WERI-Rb-1 (cell line): ENCODE measurements around the gene IL18BP.

Source experiments
- DNase-seq: peaks from one replicate; pipeline ENCODE4 v3.0.0-alpha.2; 2020
- H3K27ac ChIP-seq: fragments of 250-450 bp; sonication (Bioruptor Pico); 2 replicates; pipeline ENCODE4 v1.5.1; 2020; ENCODE audit warnings: mild to moderate bottlenecking, moderate library complexity
- H3K27me3 ChIP-seq: fragments of 250-450 bp; sonication (Bioruptor Pico); 2 replicates; pipeline ENCODE4 v1.5.1; 2021; ENCODE audit warnings: mild to moderate bottlenecking, low read depth, moderate library complexity; ENCODE audit not compliant: insufficient read depth, severe bottlenecking
- H3K36me3 ChIP-seq: fragments of 250-450 bp; sonication (Bioruptor Pico); 2 replicates; pipeline ENCODE4 v1.5.1; 2020; ENCODE audit warnings: mild to moderate bottlenecking, moderate library complexity
- H3K4me3 ChIP-seq: 2 replicates; pipeline ENCODE4 v1.5.1; 2011; ENCODE audit warnings: low read depth, mild to moderate bottlenecking, control low read depth, low read length
- H3K9me3 ChIP-seq: fragments of 250-450 bp; sonication (Bioruptor Pico); 2 replicates; pipeline ENCODE4 v1.5.1; 2021; ENCODE audit warnings: mild to moderate bottlenecking, moderate library complexity; ENCODE audit not compliant: severe bottlenecking
- TF ChIP-seq, protein P1 (sequence below): IDR thresholded peaks from 2 replicates; pipeline ENCODE4 v1.5.1; 2011; ENCODE audit warnings: low read depth, mild to moderate bottlenecking, control low read depth, inconsistent platforms, low read length

IL18BP gene

GRCh38 chr11:71998649-71999310, at the start of gene IL18BP:
IL18BP (plus strand) TSS chr11:71998909; CDS start chr11:71999985, 1,076 bp downstream.
- Histone ChIP-seq H3K27me3 (no peaks in the 10 kb centered on the region), H3K27ac (no peak within 1 kb of the TSS), H3K9me3 (no peaks in the 10 kb centered on the region), H3K4me3 (no peak within 1 kb of the TSS), H3K36me3 (peaks cover 37% of the 10 kb centered on the region)
- DNase-seq: no peak
- TF ChIP-seq, protein P1, sequence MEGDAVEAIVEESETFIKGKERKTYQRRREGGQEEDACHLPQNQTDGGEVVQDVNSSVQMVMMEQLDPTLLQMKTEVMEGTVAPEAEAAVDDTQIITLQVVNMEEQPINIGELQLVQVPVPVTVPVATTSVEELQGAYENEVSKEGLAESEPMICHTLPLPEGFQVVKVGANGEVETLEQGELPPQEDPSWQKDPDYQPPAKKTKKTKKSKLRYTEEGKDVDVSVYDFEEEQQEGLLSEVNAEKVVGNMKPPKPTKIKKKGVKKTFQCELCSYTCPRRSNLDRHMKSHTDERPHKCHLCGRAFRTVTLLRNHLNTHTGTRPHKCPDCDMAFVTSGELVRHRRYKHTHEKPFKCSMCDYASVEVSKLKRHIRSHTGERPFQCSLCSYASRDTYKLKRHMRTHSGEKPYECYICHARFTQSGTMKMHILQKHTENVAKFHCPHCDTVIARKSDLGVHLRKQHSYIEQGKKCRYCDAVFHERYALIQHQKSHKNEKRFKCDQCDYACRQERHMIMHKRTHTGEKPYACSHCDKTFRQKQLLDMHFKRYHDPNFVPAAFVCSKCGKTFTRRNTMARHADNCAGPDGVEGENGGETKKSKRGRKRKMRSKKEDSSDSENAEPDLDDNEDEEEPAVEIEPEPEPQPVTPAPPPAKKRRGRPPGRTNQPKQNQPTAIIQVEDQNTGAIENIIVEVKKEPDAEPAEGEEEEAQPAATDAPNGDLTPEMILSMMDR: no peak

DNA sequence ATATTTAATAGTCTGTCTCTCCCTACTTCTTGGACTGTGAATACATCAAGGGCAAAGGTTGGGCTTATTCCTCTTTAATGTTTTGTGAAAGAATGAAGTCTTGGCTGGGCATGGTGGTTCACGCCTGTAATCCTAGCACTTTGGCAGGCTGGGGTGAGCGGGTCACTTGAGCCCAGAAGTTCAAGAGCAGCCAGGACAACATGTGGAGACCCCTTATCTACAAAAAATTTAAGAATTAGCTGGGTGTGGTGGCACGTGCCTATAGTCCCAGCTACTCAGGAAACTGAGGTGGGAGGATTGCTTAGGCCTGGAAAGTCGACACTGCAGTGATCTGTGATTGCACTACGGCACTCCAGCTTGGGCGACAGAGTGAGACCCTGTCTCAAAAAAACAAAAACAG, 49.7 kb upstream of the IL18BP start:
- no peak for DNase-seq
- TF ChIP-seq, protein P1: no peak

GRCh38 chr11:71951741-71952310, 46.9 kb upstream of the IL18BP start:
- Histone ChIP-seq H3K9me3 (no peaks in the 10 kb centered on the region), H3K27me3 (no peaks in the 10 kb centered on the region), H3K27ac (no peak overlapping the region), H3K36me3 (peaks cover 4% of the 10 kb centered on the region; the same call in 1 of the 2 replicates), H3K4me3 (no peak overlapping the region)
- TF ChIP-seq, protein P1: no peak
- no peak for DNase-seq

More for the DNA sequence above, 49.7 kb upstream of the IL18BP start:
- Histone ChIP-seq H3K9me3 (no peaks in the 10 kb centered on the region), H3K27me3 (no peaks in the 10 kb centered on the region), H3K27ac (no peak overlapping the region), H3K4me3 (no peak overlapping the region), H3K36me3 (peaks cover 10% of the 10 kb centered on the region)

- no peak overlapping the region for H3K27ac ChIP-seq
- H3K4me3 ChIP-seq: no peak overlapping the region
- peaks cover 18% of the 10 kb centered on the region for H3K36me3 ChIP-seq
- no peak for DNase-seq
- no peaks in the 10 kb centered on the region for H3K9me3 ChIP-seq
- H3K27me3 ChIP-seq: no peaks in the 10 kb centered on the region
- TF ChIP-seq, protein P1: no peak
These were observed 42.7 kb upstream of the IL18BP start for GRCh38 chr11:71955898-71956456.

DNA sequence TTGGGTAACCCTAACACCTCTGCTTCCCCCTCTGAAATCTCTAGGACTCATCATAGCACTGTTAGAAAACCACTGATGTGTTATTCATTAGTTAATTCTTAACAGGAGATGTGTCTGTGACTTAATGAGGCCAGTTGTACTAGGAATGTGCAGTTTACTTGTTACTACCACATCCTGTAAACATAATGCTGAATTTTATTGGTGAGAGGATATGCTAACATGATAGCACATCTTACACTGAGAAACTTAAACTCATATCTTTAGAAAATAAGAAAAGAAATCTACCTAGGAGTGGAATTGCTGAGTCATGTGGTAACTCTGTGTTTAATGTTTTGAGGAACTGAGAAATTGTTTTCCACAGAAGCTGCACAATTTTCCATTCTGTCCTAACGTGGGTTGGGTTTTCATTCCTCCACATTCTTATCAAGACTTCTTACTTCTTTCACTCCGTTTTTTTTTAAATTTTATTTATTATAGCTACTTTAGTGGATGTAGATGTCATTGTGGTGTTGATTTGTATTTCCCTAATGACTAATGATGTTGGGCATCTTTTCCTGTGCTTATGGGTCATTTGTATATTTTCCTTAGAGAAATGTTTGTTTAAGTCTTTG, 36.2 kb upstream of the IL18BP start:
- Histone ChIP-seq H3K4me3 (no peak overlapping the region), H3K27me3 (no peaks in the 10 kb centered on the region), H3K27ac (no peak overlapping the region), H3K36me3 (peaks cover 32% of the 10 kb centered on the region), H3K9me3 (no peaks in the 10 kb centered on the region)
- no peak for DNase-seq
- TF ChIP-seq, protein P1: no peak
